Natural killer cell treated with Interleukin-12 subunit alpha and Interleukin-12 subunit beta and Interleukin-15 and Interleukin-18, amount 100 ng/mL, for 72 hours (primary cell): ENCODE measurements around the gene KIAA1549. TPM values are rescaled to one million over a fixed set of nuclear protein-coding genes. Genes with fewer than 3 reads are reported as not detected.

Experiments used
- ATAC-seq, 2 donors: fragments of 150-1000 bp; cut with Tn5 transposase in 1 of 2; sonication (Bioruptor Pico), chemical (Tn5 transposase) in 1 of 2; 2 replicates each; pipeline ENCODE4 v1.10.0; 2021
- DNase-seq: peaks from one replicate; pipeline ENCODE4 v3.0.0; 2022; ENCODE audit warnings: low spot score
- H3K27ac Mint-ChIP-seq, 2 donors: 1 replicate in 1 of 2; 2 replicates in 1 of 2; pipeline ENCODE4 v1.8.0; 2022; ENCODE audit warnings: mixed read lengths in 2 of 2, mild to moderate bottlenecking in 1 of 2, moderate library complexity in 1 of 2
- H3K27me3 Mint-ChIP-seq, 2 donors: 1 replicate in 1 of 2; 2 replicates in 1 of 2; pipeline ENCODE4 v1.8.0; 2022; ENCODE audit warnings: mixed read lengths in 2 of 2
- H3K36me3 Mint-ChIP-seq: one replicate; pipeline ENCODE4 v1.8.0; 2022; ENCODE audit warnings: mixed read lengths
- H3K4me1 Mint-ChIP-seq, 2 donors: 1 replicate in 1 of 2; 2 replicates in 1 of 2; pipeline ENCODE4 v1.8.0; 2022; ENCODE audit warnings: low read depth in 2 of 2, mixed read lengths in 2 of 2, mild to moderate bottlenecking in 1 of 2
- H3K4me3 Mint-ChIP-seq: one replicate; pipeline ENCODE4 v1.8.0; 2022; ENCODE audit warnings: mixed read lengths
- H3K9me3 Mint-ChIP-seq: 2 replicates; pipeline ENCODE4 v1.8.0; 2022; ENCODE audit warnings: mixed read lengths
- total RNA-seq, 2 donors: library from RNA; stranded (reverse); gene quantifications; one replicate each; pipeline ENCODE4 v1.2.3, GENCODE V29; 2022

The KIAA1549 gene
- total RNA-seq, 2 donors from 2014 or later = 0.21 to 0.33 TPM

DNA sequence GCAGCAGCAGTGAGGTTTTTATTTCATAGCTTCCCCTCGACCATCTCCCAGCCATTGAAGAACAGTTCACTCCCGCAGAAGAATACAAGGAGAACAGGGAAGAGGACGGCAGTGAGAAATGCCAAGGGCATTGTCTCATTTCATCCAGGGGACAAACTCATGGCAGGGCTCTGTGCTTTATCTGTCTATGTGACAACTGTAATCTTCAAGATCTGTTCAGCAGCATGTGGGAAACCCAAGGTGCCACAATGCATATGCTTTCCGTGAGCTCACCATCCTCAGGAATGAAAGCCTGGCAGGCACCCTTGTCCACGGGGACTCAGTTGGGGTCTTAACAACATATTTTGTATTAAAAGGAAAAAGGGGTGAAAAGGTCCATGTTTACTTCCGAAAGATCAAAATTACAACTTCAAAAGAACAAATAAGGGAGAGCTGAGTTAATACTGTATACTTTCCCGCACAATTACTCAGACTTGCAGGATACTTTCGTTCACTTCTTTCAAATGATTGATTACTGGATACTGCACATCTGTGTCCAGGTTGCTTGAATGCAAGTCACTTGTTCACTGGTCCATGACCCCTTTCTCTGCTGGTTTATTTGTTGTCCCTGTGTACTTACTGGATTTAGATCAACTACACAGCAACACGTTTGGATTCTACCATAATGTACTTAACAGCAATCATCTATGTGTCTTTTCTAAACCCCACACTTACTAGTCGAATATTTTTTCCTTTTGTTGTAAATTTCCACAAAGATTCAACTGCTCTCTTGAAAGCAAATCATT lies 93.1 kb downstream of the KIAA1549 start:
- peak overlapping the region in 1 of 2 donors; percentile 2 for H3K27ac Mint-ChIP-seq

DNA sequence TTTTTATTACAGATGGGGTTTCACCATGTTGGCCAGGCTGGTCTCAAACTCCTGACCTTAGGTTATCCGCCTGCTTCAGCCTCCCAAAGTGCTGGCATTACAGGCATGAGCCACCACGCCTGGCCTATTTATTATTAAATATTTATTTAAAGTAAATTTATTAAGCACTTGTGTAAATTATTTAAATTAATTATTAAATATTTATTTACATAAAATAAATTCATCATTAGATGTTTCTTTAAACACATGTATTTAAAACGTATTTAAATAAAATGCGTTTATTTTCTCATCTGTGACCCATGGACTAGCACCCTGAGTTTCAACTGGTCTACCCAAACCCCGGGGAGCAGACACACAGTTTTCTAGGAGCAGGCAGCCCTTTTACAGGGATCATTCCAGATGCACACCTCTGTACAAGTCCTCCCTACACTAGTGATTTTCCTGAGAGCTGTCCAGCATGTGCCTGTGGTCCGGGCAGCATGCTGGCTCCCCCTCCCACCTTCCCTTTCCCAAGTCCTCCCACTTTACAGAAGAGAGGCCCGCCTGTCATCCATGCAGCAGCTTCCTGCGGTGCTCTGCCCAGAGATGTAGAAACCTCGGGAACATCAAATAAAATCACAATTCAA lies 94.0 kb downstream of the KIAA1549 start:
- ATAC-seq = no peak
- Mint-ChIP-seq H3K9me3 (no peaks in the 10 kb centered on the region), H3K36me3 (no peaks in the 10 kb centered on the region), H3K4me1 (peaks cover 4 to 9% of the 10 kb centered on the region in 2 donors), H3K4me3 (no peak overlapping the region), H3K27ac (peak overlapping the region in 1 of 2 donors; percentile 2), H3K27me3 (no peaks in the 10 kb centered on the region)
- DNase-seq = no peak

More for the DNA sequence above, 93.1 kb downstream of the KIAA1549 start:
- Mint-ChIP-seq H3K27me3 (no peaks in the 10 kb centered on the region), H3K36me3 (no peaks in the 10 kb centered on the region), H3K4me3 (no peak overlapping the region), H3K4me1 (peaks cover 4 to 6% of the 10 kb centered on the region in 2 donors), H3K9me3 (no peaks in the 10 kb centered on the region)
- DNase-seq (no peak), ATAC-seq (no peak)

DNA sequence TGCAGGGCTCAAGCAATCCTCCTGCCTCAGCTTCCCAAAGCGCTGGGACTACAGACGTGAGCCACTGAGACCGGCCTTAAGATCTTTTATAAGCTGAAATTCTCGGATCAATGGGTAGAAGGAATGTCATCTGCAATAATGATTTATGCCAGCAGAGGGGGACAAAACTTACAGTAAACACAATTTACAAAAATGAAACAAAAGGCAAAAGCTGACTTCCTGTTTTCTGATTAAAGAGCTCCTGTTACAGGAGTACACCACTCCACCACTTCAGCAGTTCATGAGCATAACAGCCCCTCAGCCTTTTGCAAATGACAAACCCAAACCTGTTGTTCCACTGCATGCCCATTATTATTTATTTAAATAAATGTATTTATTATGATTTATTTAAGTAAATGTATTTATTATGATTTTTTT lies 94.7 kb downstream of the KIAA1549 start:
- peak overlapping the region in 1 of 2 donors; percentile 76 for H3K27ac Mint-ChIP-seq
- no peaks in the 10 kb centered on the region for H3K36me3 Mint-ChIP-seq
- no peaks in the 10 kb centered on the region for H3K9me3 Mint-ChIP-seq
- H3K27me3 Mint-ChIP-seq = no peaks in the 10 kb centered on the region
- peaks cover 4 to 15% of the 10 kb centered on the region in 2 donors for H3K4me1 Mint-ChIP-seq
- peak overlapping the region; percentile 32 for H3K4me3 Mint-ChIP-seq
- DNase-seq (peak; percentile 68), ATAC-seq (peak; percentile 61 to 75)

DNA sequence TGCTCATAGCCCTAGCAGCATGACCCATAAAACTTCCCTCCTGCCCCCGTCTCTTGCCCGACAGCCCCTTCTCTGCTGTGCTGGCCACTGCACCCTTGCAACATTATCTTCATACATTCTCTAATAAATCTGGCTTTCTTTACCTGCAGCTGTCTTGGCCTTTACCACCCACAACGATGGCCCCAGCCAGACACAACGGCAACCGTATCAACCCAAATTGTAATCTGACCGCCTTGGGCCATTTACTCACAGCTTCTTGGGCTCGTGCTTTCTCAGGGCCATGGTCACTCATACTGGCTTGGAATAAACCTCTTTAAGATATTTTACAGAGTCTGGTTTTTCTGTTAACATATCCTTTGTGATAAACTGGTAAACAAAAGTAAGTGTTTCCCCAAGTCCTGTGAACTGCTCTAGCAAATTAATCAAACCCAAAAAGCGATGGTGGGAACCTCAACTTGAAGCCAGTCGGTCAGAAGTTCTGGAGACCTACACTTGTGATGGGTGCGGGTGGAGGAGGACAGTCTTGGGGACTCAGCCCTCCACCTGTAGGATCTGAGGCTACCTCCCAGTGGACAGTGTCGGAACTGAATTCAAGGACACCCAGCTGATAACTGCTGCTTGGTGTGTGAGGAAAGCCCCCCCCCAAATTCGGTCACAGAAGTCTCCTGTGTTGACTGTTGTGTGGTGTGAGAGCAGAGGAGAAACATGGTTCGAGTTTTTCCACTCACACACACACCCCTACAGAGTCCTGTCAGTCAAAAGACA lies 95.6 kb downstream of the KIAA1549 start:
- H3K4me1 Mint-ChIP-seq = peaks cover 4 to 15% of the 10 kb centered on the region in 2 donors
- H3K9me3 Mint-ChIP-seq = no peaks in the 10 kb centered on the region
- DNase-seq = no peak
- no peak overlapping the region for H3K4me3 Mint-ChIP-seq
- ATAC-seq = peak in 1 of 2 donors; percentile 42
- no peaks in the 10 kb centered on the region for H3K27me3 Mint-ChIP-seq
- H3K27ac Mint-ChIP-seq = no peak overlapping the region
- no peaks in the 10 kb centered on the region for H3K36me3 Mint-ChIP-seq

DNA sequence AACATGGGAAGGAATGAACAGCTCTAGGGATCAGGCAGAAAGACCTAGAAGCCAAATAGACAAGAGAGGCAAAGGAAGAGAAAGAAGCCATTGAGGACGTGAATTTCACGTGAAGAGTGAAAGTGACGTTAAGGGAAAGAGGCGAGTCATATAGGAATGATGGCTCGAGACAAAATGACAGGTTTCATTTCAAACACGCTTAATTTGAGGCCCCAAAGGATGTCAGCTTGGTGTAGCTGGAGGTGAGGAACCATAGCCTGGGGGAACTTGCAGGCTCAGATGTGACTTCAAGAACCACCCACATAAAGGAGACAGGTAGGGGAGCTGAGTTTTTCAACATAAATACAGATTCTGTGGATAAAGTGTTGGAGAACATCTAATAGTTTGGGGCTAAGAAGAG lies 98.9 kb downstream of the KIAA1549 start:
- H3K27me3 Mint-ChIP-seq = no peaks in the 10 kb centered on the region
- no peaks in the 10 kb centered on the region for H3K9me3 Mint-ChIP-seq
- ATAC-seq (no peak), DNase-seq (no peak)
- no peak overlapping the region for H3K4me3 Mint-ChIP-seq
- H3K4me1 Mint-ChIP-seq = peaks cover 4 to 15% of the 10 kb centered on the region in 2 donors
- no peaks in the 10 kb centered on the region for H3K36me3 Mint-ChIP-seq
- H3K27ac Mint-ChIP-seq = no peak overlapping the region

DNA sequence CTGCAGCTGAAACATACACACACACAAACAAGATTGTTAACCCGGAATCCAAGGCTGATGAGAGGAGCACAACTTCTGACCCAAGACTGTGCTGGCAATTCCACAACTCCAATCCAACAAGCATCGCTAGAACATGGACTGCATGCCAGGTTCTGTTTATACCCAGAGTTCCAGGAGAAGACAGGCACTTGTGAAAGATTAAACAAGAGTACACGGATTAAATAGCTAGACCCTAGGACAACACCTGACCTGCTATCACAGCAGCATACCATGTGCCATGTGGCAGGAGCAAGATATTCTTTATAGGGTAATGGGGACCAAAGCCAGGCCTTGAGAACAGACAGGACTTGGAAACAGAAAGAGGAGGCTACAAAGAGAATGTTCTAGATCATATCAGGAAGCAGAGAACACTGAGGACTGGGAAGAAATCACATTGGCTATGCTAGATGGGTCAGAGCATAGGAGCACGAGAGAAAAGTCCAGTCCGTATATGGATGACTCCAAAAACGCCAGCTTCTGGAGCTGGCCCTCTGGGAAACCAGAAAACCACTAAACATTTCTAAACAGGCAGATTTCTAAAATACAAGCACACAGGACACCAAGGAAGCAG lies 99.5 kb downstream of the KIAA1549 start:
- no peak overlapping the region for H3K27ac Mint-ChIP-seq
- no peaks in the 10 kb centered on the region for H3K27me3 Mint-ChIP-seq
- no peak overlapping the region for H3K4me3 Mint-ChIP-seq
- ATAC-seq = no peak
- H3K36me3 Mint-ChIP-seq = no peaks in the 10 kb centered on the region
- no peak for DNase-seq
- H3K9me3 Mint-ChIP-seq = no peaks in the 10 kb centered on the region
- peaks cover 4 to 16% of the 10 kb centered on the region in 2 donors for H3K4me1 Mint-ChIP-seq

DNA sequence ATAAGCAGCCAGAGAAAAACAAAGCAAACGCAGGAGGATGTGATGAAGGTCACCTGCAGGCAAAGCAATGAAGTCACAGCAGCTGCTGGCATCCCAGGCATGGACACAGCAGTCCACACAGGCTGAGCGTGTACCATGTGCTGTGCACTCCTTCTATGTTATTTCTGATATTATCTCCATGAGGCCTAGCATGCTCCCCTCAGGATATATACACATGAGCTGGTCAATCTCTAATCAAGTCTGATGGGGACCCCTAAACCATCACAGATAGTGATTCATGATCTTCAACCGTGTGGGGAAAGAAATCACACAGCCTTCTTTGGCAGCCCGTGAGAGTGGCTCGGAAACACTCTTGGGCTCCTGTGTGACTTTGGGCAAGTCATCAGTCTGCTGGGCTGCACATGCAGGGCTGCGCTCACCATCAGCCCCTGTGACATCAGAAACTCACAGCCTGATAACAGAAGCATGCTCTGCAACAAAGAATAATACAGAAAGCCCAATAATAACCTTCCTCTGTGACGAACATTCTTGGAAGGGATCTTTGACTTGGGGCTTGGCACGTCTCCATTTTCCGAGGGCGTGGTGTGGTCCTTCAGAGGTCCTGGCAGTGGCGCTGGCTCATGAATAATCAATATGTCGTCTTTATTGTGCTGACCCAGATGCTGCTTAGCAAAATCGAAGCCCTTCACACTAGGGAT lies 100.2 kb downstream of the KIAA1549 start:
- Mint-ChIP-seq H3K36me3 (no peaks in the 10 kb centered on the region), H3K9me3 (no peaks in the 10 kb centered on the region), H3K27me3 (no peaks in the 10 kb centered on the region), H3K4me3 (no peak overlapping the region), H3K4me1 (peaks cover under 1 to 17% of the 10 kb centered on the region in 2 donors), H3K27ac (no peak overlapping the region)
- DNase-seq (no peak), ATAC-seq (no peak)

DNA sequence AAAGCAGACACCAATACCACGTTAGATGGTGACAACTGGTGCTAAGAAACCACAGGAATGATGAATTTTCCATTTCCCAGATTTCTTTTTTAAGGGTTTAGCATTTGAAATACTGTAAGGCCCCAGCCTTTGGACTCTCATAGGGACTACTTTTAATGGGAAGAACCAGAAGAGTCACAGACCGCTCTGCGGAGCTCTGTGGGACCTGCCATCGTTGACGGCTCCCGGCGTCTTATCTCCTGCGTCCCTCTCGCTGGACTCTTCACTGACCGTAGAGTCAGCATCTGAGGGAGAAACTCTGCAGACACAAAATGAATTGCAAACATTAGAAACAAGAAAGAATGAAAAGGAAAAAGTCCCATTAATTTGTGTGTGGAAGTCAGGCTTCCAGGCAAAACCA lies 101.8 kb downstream of the KIAA1549 start:
- no peaks in the 10 kb centered on the region for H3K9me3 Mint-ChIP-seq
- DNase-seq (no peak), ATAC-seq (no peak)
- peaks cover 8 to 28% of the 10 kb centered on the region in 2 donors for H3K4me1 Mint-ChIP-seq
- no peak overlapping the region for H3K4me3 Mint-ChIP-seq
- no peaks in the 10 kb centered on the region for H3K27me3 Mint-ChIP-seq
- H3K27ac Mint-ChIP-seq = no peak overlapping the region
- H3K36me3 Mint-ChIP-seq = no peaks in the 10 kb centered on the region

DNA sequence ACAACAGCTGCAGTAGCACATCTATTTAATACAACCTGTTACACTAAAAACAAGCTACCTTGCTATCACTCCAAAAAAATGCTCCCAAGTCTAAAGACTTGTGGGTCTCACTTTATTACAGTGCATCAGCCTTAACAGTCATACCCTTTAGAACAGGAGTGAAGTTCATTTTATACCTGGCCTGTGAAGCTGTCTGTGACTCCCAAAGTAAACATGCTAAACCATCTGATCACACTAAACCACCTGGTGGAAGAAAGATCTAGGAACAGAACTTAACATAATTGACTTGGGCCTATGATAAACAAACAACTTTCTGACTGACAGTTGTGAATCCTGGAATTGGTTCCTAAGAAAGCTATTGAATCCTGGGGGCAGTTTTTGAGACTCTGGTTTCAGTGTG lies 102.3 kb downstream of the KIAA1549 start:
- ATAC-seq = no peak
- no peak overlapping the region for H3K4me3 Mint-ChIP-seq
- H3K4me1 Mint-ChIP-seq = peaks cover 10 to 31% of the 10 kb centered on the region in 2 donors
- H3K36me3 Mint-ChIP-seq = no peaks in the 10 kb centered on the region
- H3K9me3 Mint-ChIP-seq = no peaks in the 10 kb centered on the region
- no peak overlapping the region for H3K27ac Mint-ChIP-seq
- no peak for DNase-seq
- H3K27me3 Mint-ChIP-seq = no peaks in the 10 kb centered on the region

DNA sequence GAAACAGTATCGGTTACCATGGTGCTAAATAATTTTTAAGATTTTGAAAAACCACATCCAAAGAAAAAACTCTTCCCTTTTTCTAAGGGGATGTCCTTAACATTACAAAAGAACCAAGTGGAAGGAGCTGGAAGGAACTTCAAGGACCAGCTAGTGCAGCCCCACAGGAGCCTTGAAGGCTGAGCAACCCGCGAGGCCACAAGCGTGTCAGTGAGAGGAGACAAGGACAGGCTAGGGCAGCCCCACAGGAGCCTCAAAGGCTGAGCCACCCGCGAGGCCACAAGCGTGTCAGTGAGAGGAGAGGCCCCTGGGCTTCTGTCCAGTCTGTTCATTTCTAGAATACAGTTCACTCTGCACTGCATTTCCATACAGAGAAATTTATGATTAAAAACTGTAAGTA lies 103.1 kb downstream of the KIAA1549 start:
- Mint-ChIP-seq H3K9me3 (no peaks in the 10 kb centered on the region), H3K4me3 (no peak overlapping the region), H3K27ac (no peak overlapping the region), H3K36me3 (no peaks in the 10 kb centered on the region), H3K27me3 (no peaks in the 10 kb centered on the region), H3K4me1 (peaks cover 10 to 31% of the 10 kb centered on the region in 2 donors)
- DNase-seq (no peak), ATAC-seq (no peak)

DNA sequence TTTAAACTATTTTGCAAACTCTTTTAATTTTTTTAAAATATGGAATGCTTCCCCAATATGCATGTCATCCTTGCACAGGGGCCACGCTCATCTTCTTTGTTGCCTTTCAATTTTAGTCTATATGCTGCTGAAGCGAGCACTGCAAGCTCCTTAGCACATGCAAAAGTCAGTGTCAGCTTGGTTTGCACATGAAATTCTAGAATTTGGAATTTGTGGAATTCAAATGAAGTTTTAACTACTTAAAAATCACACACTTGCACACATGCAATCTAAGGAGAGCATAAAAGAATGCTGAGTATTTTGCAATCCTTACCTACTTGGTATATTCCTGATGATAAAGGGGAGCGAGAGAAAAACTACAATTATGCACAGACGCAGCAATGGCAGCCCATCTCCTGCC lies 104.9 kb downstream of the KIAA1549 start:
- Mint-ChIP-seq H3K27ac (peak overlapping the region in 1 of 2 donors; percentile 64), H3K9me3 (no peaks in the 10 kb centered on the region), H3K36me3 (no peaks in the 10 kb centered on the region), H3K4me1 (peaks cover 10 to 22% of the 10 kb centered on the region in 2 donors), H3K4me3 (no peak overlapping the region), H3K27me3 (no peaks in the 10 kb centered on the region)
- ATAC-seq (no peak), DNase-seq (no peak)

DNA sequence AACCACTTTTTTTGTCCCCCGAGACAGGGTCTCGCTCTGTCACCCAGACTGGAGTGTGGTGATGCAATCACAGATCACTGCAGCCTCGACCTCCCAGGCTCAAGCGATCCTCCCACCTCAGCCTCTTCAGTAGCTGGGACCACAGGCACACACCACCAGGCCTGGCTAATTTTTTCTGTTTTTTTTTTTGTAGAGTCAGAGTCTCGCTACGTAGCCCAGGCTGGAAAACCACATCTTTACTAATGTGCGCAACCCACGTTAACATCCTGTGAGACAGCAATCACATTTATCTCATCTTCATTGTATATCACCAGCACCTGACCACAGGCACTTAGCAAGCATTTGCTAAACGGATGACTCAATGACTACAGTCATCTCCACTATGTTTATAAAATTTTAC lies 105.4 kb downstream of the KIAA1549 start:
- no peaks in the 10 kb centered on the region for H3K36me3 Mint-ChIP-seq
- H3K4me3 Mint-ChIP-seq = no peak overlapping the region
- H3K4me1 Mint-ChIP-seq = peaks cover 10 to 22% of the 10 kb centered on the region in 2 donors
- peak; percentile 98 to 100 for ATAC-seq
- DNase-seq = peak; percentile 72
- H3K27ac Mint-ChIP-seq = peak overlapping the region; percentile 31 to 64
- H3K27me3 Mint-ChIP-seq = peaks cover 0 to 2% of the 10 kb centered on the region in 2 donors
- no peaks in the 10 kb centered on the region for H3K9me3 Mint-ChIP-seq
